Thoracic aorta (tissue), 2 donors: ENCODE data around the gene MAPKAPK3. TPM values are rescaled to one million over a fixed set of nuclear protein-coding genes. Genes with fewer than 3 reads are reported as not detected.

Source experiments
- ATAC-seq: fragments of 150-250 bp; one replicate; pipeline ENCODE4 v1.8.0; 2017; ENCODE audit warnings: low read depth; ENCODE audit not compliant: insufficient number of reproducible peaks, low FRiP score
- DNase-seq: peaks from one replicate; pipeline ENCODE4 v3.0.0-alpha.2; 2020; ENCODE audit warnings: low spot score
- H3K27ac ChIP-seq, 2 donors: fragments of 200-600 bp; sonication (generic); 1 replicate in 1 of 2; 2 replicates in 1 of 2; pipeline ENCODE4 v1.5.1; 2016; ENCODE audit warnings: mild to moderate bottlenecking in 2 of 2, moderate library complexity in 2 of 2
- H3K27me3 ChIP-seq: fragments of 200-600 bp; sonication (generic); replicated peaks from 2 replicates; pipeline ENCODE4 v1.6.0; 2016; ENCODE audit warnings: mild to moderate bottlenecking; ENCODE audit not compliant: insufficient read depth
- H3K36me3 ChIP-seq: fragments of 200-600 bp; sonication (generic); one replicate; pipeline ENCODE4 v1.5.1; 2016
- H3K4me1 ChIP-seq, 2 donors: fragments of 200-600 bp; sonication (generic); 1 replicate in 1 of 2; 2 replicates in 1 of 2; pipeline versions ENCODE4 v1.5.1 to v1.6.0; 2016; ENCODE audit warnings: low read depth in 2 of 2, mild to moderate bottlenecking in 1 of 2; ENCODE audit not compliant: control insufficient read depth in 1 of 2
- H3K4me3 ChIP-seq: fragments of 200-600 bp; sonication (generic); 2 replicates; pipeline ENCODE4 v1.5.1; 2016; ENCODE audit warnings: mild to moderate bottlenecking
- H3K9me3 ChIP-seq: fragments of 200-600 bp; sonication (generic); 2 replicates; pipeline ENCODE4 v1.5.1; 2016
- CTCF ChIP-seq: fragments of 200-600 bp; sonication (generic); IDR thresholded peaks from one replicate; pipeline ENCODE4 v1.5.1; 2019; ENCODE audit warnings: antibody characterized with exemption
- total RNA-seq, 2 donors: library from RNA; depleted of rRNA; stranded (reverse); fragments of >200 nt; gene quantifications; one replicate each; pipeline versions ENCODE4 v1.1.0 to v1.2.3, GENCODE V29; 2016

Gene MAPKAPK3
- total RNA-seq, 2 donors from 2014 or later: 20.6 to 31.1 TPM

GRCh38 chr3:50610181-50610971, 6.6 kb upstream of the MAPKAPK3 start:
- no peaks in the 10 kb centered on the region for H3K9me3 ChIP-seq
- DNase-seq (no peak), ATAC-seq (no peak)
- H3K4me3 ChIP-seq: peak overlapping the region; percentile 92
- H3K27ac ChIP-seq: peak overlapping the region in 1 of 2 donors; percentile 73
- TF ChIP-seq CTCF: no peak
- H3K27me3 ChIP-seq: no peaks in the 10 kb centered on the region
- H3K4me1 ChIP-seq: peaks cover 28 to 62% of the 10 kb centered on the region in 2 donors
- peaks cover 17% of the 10 kb centered on the region for H3K36me3 ChIP-seq

- Histone ChIP-seq H3K4me3 (peak overlapping the region; percentile 92), H3K27me3 (no peaks in the 10 kb centered on the region), H3K36me3 (peaks cover 16% of the 10 kb centered on the region), H3K4me1 (peaks cover 27 to 56% of the 10 kb centered on the region in 2 donors), H3K27ac (peak overlapping the region; percentile 64 to 73), H3K9me3 (no peaks in the 10 kb centered on the region)
- DNase-seq: no peak
- no peak for ATAC-seq
- TF ChIP-seq CTCF: no peak
Observed at GRCh38 chr3:50610992-50611463, 5.9 kb upstream of the MAPKAPK3 start.

- peak within 1 kb of the TSS; percentile 92 for H3K4me3 ChIP-seq
- peaks cover 15% of the 10 kb centered on the region for H3K36me3 ChIP-seq
- H3K9me3 ChIP-seq: no peaks in the 10 kb centered on the region
- H3K4me1 ChIP-seq: peaks cover 24 to 50% of the 10 kb centered on the region in 2 donors
- peak; percentile 52 for TF ChIP-seq CTCF
- ATAC-seq (peak; percentile 46), DNase-seq (peak; percentile 82)
- H3K27ac ChIP-seq: peak within 1 kb of the TSS; percentile 64 to 73
- no peaks in the 10 kb centered on the region for H3K27me3 ChIP-seq
Observed at GRCh38 chr3:50611464-50612233, 5.3 kb upstream of the MAPKAPK3 start, which contains the start of gene CISH. CISH (minus strand) TSS chr3:50611774; CDS start chr3:50611650, 124 bp downstream.

GRCh38 chr3:50612234-50612882, 4.6 kb upstream of the MAPKAPK3 start:
- DNase-seq (no peak), ATAC-seq (no peak)
- no peak for TF ChIP-seq CTCF
- H3K9me3 ChIP-seq: no peaks in the 10 kb centered on the region
- H3K27me3 ChIP-seq: no peaks in the 10 kb centered on the region
- H3K4me1 ChIP-seq: peaks cover 24 to 43% of the 10 kb centered on the region in 2 donors
- peak overlapping the region; percentile 92 for H3K4me3 ChIP-seq
- H3K27ac ChIP-seq: peak overlapping the region; percentile 64 to 73
- peaks cover 9% of the 10 kb centered on the region for H3K36me3 ChIP-seq
